Suppressor macrophage treated with lipopolysaccharide for 1 hour (primary cell): ENCODE data around the gene CALD1.
A peak's percentile ranks its signal among the peaks of the same experiment; 100 is the strongest.

Source experiments
- DNase-seq, 3 donors: peaks; one replicate each; pipeline ENCODE4 v3.0.0-alpha.2; 2020 to 2022

The CALD1 gene

DNA sequence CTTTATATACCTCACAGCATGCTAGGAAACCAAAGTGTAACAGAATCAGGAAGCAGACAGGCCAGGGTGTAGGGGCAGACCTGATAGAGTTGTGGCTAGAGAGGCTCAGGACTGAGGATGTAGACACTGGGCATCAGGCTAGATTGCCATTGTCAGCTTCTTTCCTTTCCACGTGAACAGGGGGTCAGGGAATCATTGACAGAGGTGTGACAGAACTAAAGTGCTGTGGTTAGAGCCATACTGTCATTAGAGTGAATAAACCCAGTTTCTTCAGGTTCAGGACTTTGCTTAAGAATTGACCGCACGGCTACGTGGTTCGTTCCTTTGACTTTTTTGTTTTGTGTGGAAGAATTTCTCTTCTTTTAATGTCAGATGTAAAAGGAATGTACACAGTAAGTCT is 90.7 kb downstream of the CALD1 start:
- no peak for DNase-seq

DNA sequence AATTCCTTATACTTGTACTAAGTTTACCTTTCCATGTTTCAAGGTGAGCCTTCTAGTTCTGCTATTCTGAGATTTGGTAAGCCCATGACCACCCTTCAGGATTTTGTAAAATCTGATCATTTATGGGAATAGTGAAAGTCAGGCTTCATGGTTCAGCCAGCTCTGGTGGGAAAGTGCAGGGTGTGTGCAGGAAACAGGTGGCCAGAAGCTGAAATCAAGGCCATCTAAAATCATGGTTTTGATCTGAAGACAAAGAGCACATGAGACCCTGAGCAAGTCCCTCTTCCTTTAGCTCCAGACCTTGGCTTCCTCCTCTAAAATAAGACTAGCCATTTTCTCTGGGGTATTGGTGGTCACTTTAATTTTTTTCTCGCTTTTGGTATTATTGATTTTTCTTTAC is 91.3 kb downstream of the CALD1 start:
- DNase-seq, result no peak

DNA sequence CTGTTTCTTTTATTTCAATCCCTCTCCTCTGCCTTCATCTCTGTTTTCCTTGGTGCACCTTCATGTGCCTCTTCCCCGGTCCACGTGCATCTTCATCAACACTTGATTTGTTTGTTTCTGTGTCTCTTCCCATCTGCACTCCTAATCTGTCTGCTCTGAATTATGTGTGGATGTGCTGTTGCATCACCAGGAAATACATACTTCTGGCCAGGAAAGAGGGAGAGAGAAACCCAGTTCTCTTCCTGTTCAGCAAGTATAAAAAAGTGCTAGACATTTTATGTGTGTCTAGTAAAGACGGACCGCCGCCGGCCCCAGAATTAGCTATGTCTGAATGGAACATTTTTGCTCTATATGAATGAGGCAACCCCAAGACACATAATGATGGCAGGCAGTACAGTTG is 93.8 kb downstream of the CALD1 start:
- no peak for DNase-seq

DNA sequence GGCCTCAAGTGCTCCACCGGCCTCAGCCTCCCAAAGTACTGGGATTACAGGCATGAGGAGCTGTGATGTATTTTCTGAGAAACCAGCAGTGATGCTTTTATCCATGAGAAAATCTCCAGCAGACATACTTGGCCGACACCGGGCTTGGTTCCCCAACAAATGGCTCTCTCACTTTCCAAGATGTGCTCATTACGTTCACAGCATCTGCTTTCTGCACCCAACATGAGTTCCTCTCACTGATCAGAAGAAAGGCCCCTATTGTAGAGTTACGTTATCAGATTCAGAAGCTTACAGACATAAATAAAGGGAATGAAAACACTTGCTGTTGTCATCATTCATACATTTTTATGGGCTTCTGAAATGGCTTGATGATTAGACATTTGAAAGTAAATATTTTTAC is 95.0 kb downstream of the CALD1 start:
- no peak for DNase-seq

DNA sequence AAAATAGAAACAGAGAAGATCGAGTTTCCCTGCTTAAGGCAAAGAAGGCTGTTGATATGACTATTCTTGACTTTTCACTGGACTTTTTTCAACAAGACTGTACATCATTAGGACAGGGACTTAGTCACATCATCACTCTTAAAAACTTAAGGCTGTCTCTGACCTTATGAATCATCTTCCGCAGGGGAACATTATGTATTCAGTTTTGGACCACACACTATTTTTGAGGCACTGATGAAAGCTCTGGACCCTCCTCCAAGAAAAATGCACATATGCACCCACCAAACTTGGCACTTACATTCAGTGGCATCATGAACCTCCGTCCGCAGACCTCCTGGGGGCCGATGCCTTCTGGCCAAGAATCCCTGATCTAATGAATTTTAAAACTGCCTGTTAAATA is 96.4 kb downstream of the CALD1 start:
- DNase-seq, result no peak

DNA sequence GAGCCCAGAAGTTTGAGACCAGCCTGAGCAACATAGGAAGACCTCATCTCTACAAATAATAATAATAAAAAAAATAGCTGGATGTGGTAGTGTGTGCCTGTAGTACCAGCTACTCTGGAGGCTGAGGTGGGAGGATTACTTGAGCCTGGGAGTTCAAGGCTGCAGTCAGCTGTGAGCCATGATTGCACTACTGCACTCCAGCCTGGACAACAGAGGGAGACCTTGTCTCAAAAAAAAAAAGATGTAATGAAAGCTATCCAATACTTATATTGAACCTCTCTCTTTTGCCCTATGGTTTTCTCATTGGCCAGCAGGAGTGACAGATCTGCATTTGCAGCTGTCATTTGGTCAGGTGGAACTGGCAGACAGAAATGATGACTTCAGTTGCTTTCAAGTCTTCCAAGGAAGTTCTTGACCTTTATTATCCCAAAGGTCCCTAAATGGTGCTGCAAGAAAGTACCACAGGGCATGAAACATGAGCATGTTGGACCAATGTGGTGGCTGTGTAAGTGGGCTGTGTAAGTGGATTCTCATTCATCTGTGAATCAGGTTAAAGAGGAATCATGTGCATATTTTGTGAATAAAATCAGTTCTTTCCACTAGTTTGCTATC is 99.4 kb downstream of the CALD1 start:
- no peak for DNase-seq

DNA sequence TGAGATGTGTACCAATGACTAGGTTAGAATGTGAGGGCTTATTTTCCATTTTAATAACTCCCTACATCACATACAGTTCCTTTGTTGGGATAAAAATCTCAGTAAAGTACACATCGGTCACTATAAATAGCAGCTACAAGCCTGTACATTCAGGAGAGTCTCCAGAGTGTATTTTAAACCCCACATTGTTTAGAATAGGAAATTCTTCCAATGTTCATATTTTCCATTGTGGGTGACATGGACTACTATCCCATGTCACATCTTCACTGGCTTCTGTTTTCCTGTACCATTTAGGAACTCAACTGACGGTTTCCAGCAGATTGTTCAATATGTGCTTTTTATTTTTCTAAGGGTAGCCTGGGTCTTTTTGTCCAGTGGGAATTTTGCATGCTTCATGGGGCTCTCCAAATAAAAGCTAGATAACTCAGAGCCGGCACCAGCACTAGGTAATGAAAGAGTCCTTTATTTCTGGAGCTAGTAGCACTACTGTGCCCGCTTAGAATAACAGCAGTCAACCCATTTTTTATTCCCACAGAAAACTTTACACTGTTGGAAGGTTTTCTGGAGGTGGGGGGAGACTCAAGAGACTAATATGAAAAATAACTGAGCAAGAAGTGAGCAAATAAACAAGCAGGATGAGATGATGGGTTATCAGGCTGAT is 100.5 kb downstream of the CALD1 start:
- DNase-seq, result no peak

DNA sequence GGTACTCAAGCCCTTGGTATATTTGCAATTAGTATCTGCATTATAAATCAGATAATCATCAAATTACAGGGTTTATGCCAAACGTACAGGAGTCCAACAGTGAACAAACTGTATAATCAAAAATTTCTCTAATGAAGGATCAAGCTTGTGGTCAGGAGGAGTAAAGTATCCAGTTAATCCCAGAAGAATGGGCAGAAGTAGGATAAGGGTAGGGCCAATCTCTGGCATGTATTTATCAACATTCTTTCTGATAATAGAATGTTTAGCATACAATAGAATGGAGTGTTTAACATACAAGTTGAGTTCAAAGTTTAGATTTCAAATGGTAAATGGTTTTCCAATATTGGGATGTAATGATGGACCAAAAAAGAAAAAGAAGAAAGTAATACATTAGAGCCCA is 103.0 kb downstream of the CALD1 start:
- DNase-seq, result no peak

DNA sequence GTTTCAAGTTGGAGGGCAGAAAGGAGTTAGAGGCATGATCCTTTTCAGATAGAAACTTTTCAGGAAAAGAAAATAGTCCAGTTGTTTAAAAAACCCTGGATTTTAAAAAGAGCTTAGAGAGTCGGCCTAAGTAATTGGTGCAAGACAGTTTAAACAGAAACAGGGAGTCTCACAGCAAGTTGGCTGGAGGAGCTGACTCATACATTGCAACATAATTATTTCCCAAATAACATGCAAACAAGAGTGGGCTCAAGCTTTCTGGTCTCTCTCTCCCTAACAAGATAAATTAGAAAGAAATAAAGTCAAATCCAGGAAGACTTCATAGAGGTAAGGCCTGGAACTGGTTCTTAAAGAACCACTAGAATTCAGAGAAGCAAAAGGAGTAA is 106.5 kb downstream of the CALD1 start:
- peak; percentile 52 to 78 (median 76) for DNase-seq

DNA sequence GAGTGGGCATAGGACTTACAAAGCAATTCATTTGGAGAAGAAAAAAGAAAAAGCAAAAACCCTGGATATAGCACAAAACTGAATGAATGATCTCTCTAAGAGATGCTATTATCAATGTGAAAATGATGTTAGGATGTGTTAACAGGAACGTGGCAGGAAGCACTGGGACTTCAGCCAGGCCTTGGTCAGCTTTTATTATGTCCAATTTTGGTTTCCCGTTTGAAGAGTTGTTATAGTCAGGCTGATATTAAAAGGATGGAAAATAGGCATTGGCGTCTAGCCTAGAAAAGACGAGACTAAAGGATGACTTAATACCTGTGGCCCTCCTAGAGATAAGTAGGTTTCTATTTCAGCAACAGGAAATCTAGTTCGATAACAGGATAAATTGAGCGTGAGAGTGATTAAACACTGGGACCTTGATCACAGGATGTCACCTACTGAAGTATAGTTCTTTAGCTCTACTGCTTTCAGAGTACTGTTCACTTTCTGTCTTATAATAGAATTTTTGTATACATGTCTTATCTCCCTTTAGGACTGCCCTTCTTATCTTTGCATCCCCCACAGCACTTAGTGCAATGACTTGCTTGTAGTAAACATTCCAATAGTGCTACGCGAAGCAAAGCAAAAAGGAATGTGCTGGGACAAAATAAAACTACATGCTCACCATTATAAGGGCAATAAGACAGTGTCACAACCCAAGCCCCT is 107.1 kb downstream of the CALD1 start:
- DNase-seq, result no peak

DNA sequence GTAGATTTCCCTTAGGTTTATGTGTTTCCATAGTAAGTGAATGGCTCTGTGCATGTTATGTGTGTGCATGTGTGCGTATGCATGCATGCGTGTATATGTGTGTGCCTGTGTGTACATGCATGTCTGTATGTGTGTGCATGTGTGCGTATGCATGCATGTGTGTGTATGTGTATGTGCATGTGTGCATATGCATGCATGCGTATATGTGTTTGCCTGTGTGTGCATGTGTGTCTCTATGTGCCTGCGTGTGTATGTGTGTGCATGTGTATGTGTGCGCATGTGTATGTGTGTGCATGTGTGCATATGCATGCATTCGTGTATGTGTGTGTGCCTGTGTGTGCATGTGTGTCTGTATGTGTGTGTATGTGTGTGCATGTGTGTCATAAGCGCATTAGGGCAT is 108.1 kb downstream of the CALD1 start:
- DNase-seq, result no peak

DNA sequence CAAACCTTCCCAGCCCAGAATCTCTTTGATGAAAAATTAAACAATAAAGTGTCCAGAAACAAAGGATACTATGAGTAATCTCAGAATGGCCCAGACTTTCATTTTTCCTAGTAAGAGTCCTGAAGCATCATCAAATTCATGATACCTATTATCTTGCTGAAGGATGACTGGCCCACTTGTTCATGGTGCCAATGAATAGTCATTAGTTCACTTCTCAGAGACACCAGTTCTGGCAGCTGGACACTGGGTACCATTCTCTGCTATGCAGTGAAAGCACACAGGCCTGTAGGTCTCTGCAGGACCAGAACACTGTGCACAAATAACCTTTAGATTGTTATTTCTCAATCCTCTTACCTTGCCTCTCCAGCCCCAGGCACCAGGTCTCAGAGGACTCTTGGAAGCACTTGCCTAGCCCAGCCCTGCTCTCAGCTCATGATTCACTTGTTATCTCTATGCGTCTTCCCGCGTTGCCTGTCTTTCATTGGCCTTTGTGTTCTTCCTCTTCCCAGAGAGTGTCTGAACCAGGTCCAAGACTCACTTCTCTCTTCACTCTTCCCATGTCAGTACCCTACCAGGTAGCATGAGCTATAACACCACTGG is 108.8 kb downstream of the CALD1 start:
- DNase-seq, result no peak

DNA sequence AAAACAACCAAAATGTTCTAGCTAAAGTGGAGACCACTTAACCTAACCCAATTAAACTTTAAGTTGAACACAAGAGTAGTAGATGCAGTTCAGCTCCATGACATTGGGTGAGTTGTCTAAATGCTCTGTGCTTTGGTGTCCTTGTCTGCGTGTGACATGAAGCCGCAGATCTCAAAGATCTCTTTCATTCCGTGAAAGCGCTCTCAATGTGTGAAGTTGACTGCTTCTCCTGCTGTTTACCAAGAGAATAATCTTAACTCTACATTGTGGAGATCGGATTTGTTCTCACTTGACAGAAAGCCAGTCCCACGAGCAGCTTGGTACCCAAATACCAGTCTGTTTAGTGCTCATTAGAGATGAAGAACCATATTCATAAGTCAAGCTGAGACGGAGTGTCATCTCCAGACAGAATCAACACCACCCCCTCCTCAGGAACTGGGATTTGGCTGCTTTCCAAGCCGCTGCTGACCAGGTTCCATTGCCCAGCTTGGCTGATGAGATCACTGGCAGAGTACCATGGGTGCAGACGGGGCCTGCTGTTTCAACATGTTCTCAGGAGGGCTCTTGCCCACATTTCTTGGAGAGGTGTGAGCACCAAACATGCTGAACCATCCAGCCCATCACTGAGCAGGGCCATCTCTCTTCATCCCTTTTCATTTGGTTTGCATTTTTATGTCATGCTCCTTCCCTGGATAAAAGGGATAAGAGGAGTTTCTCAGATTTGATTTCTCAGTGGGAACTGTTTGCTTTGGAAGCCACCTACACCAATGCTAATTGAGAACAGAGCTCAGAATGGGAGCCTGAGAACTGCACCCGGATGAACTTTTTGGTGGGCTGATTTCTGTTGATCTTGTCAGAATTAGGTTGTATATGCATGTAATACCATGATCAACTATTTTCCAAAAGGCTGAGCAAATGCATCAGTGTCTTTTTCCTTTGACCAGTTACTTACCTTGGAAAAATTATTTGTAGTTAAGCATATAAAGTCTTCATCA is 111.1 kb downstream of the CALD1 start:
- DNase-seq, result no peak

DNA sequence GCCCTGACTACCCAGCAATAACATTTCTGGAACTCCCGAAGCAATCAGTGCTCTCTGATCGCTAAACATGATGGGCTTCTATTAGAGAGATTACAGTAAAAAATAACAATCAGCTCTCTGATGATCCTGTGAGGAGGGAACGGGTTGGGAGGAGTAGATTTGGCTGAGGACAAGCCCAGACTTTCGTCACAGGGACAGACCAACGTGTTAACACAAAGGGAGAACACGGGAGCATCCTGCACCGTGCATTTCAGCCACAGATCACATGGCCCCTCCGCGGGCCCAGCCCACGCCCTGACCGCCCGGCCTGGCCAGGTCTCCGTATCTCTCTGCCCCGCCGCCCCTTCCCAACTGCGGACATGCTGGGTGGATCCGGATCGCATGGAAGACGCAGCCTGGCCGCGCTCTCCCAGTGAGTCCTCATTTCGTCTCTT is 111.8 kb downstream of the CALD1 start:
- peak; percentile 12 to 32 (median 30) for DNase-seq

DNA sequence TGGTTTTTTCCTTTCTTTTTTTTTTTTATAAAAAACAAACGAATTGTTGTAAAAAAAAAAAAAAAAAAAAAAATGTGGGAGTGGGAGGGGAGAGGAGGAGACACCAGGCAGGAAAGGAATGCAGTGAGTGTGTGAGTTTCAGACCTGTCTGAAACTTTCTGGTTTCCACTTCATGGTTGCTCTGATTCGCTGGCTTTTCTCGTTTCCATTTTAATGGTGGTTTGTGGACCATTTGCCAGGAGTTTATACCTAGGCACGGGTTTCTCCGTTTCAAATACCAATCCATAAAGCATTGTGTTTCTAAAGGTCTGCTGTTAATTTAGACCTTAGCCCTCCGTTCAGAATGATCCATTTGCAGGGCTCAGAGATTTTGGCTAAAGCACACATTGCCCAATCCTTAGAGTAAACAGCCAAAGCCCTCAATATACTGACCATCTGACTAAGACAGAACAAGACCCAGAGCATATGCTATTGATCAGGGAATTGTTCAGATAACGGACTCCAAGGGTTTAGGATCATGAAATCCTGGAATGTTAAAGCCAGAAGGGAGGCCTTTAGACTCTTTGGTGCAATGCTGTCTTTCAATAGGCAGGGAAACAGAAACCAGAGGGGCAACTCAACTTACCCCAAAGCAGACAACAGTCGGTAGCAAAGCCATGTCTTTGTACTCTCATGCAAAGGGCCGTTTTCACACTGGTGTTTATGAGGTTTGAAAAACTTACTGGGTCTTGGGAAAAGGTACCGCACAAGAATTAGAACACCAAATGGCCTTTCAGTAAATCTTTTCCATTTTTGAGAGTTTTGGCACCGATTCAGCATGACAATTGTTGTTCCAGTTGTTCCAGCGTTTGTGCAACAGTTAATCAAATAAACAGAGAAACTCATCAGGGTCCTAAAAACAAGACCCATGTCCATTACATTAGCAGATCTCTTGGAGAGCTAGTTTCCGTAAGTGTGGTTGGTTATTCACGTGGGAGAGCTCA is 112.6 kb downstream of the CALD1 start:
- DNase-seq, result no peak

DNA sequence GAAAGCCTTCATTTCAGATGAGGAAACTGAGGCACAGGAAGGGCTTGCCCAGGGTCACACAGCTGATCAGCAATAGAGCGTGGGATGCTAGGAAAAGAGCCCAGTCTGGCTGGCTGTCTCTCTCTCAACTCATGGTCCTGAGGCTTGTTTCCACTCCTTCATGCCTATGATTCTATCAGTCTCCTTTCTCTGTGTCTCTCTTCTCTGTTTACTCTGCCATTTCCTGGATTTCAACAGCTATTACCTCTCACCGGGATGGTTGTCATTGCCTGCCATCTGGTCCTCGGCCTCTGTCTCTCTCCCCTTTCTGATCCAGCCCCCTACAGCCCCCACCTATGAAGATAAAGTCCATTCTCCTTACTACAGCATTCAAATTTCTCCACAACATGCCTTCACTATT is 113.5 kb downstream of the CALD1 start:
- no peak for DNase-seq

DNA sequence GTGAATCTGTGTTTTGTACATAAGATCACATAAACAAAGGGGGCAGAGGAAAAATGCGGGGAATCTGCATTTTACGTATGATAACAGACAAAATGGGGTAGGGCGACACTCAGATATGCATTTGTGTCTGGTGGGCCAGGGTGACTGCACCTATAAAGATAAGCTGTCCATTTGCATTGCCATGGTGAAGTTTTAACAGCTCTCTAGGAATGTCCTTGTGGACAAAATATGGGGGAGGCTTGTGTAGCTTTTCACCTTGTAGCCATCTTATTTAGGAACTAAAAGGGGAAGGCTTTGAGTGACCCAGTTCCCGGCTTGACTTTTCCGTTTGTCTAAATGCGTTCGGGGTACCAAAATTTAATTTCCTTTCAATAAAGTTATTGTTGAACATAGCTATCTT is 114.5 kb downstream of the CALD1 start:
- no peak for DNase-seq

DNA sequence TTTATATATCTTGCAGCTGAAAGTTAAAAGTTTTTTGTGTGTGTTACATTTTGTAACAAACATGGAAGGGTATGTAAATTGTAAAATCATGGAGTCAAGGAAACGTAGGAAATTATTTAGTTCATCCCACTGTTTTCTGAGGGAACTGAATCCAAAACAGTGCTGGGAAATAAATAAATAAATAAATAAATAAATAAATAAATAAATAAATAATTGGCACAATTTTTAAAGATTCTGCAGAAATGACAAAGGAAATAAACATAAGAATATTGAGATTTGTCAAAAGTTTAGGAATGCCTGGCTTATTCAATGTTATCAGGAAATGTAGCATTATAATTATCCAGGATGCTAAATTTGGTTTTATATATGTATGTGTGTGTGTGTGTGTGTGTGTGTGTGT is 115.5 kb downstream of the CALD1 start:
- DNase-seq, result no peak

DNA sequence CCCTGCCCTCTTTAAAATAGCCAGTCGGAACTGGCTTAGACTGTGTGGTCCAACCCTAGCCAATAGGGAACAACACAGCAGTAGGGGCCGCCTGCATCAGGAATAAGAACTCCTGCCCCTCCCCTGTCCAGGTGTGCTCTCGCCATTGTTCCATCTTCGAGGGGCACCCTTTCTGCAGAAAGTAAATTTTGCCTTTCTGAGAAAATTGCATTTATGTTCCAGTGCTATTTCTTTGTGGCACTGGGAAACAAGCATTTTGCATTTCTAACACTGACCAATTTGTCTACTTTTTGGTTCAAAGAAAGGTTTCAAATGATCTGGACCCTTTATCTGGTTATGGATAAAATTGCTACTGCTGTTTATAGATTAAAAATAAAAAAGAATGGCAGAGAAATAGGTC is 116.6 kb downstream of the CALD1 start:
- no peak for DNase-seq

DNA sequence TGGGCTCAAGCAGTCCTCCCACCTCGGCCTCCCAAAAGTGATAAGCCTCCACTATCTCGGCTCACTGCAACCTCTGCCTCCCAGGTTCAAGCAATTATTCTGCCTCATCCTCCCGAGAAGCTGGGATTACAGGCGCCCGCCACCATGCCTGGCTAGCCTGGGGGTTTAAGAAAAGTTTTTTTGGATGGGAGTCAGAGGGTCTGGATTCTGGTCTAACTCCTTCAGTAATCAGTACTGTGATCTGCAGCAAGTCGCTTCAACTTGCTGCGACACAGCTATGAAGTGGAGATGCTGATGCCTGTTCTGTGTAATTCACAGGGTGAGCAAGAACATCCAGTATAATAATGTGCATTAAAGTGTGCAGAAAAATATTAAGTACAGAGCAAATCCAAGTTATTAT is 118.5 kb downstream of the CALD1 start:
- DNase-seq, result no peak

DNA sequence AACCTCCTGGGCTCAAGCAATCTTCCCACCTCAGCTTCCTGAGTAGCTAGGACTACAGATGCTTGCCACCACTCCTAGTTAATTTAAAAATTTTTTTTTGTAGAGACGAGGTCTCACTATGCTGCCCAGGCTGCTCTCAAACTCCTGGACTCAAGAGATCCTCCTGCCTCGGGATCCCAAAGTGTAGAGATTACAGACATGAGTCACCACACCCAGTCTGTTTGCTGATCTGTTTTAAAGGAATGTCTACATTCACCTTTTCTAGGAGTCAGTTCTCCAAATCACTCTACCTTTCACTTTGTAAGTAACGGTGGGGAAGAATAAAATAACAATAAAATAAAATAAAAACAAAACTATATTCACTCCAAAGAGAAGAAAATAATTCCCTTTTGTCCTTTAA is 120.3 kb downstream of the CALD1 start:
- no peak for DNase-seq
